ENCODE results near the gene TMEM200B.

GRCh38 chr1:29171521-29171920 lies 47.8 kb upstream of the TMEM200B start:
- TF ChIP-seq, protein P1, sequence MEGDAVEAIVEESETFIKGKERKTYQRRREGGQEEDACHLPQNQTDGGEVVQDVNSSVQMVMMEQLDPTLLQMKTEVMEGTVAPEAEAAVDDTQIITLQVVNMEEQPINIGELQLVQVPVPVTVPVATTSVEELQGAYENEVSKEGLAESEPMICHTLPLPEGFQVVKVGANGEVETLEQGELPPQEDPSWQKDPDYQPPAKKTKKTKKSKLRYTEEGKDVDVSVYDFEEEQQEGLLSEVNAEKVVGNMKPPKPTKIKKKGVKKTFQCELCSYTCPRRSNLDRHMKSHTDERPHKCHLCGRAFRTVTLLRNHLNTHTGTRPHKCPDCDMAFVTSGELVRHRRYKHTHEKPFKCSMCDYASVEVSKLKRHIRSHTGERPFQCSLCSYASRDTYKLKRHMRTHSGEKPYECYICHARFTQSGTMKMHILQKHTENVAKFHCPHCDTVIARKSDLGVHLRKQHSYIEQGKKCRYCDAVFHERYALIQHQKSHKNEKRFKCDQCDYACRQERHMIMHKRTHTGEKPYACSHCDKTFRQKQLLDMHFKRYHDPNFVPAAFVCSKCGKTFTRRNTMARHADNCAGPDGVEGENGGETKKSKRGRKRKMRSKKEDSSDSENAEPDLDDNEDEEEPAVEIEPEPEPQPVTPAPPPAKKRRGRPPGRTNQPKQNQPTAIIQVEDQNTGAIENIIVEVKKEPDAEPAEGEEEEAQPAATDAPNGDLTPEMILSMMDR (IDR thresholded peaks at IDR 0.05), result no peak
- no peak for TF ChIP-seq POLR2A (IDR thresholded peaks at IDR 0.05)
